H9 (cell line): ENCODE measurements around the gene EIF3K. TPM values are rescaled to one million over a fixed set of nuclear protein-coding genes. Genes with fewer than 3 reads are reported as not detected.
A peak's percentile ranks its signal among the peaks of the same experiment; 100 is the strongest.

Source experiments
- DNase-seq: peaks from one replicate; pipeline ENCODE4 v3.0.0-alpha.2; 2017
- H2AFZ ChIP-seq: one replicate; pipeline ENCODE4 v1.6.1; 2013; ENCODE audit warnings: mild to moderate bottlenecking, low read length, control low read depth, moderate library complexity
- H2AK5ac ChIP-seq: 2 replicates; pipeline ENCODE4 v1.6.1; 2013; ENCODE audit warnings: low read length, control low read depth, mixed read lengths; ENCODE audit not compliant: insufficient read length
- H2BK120ac ChIP-seq: one replicate; pipeline ENCODE4 v1.6.1; 2013; ENCODE audit warnings: low read depth, mild to moderate bottlenecking, low read length, control low read depth, inconsistent platforms; ENCODE audit not compliant: poor library complexity, severe bottlenecking
- H2BK12ac ChIP-seq: 2 replicates; pipeline ENCODE4 v1.6.1; 2013; ENCODE audit warnings: low read length, control low read depth, mixed read lengths, low read depth; ENCODE audit not compliant: insufficient read length
- H2BK15ac ChIP-seq: 2 replicates; pipeline ENCODE4 v1.6.1; 2013; ENCODE audit warnings: low read depth, low read length, control low read depth
- H2BK20ac ChIP-seq: one replicate; pipeline ENCODE4 v1.6.1; 2013; ENCODE audit warnings: low read depth, mild to moderate bottlenecking, low read length, control low read depth, inconsistent platforms; ENCODE audit not compliant: poor library complexity, severe bottlenecking
- H2BK5ac ChIP-seq: 2 replicates; pipeline ENCODE4 v1.6.1; 2013; ENCODE audit warnings: low read length, control low read depth, mixed read lengths; ENCODE audit not compliant: insufficient read length
- H3K14ac ChIP-seq: 2 replicates; pipeline ENCODE4 v1.6.1; 2013; ENCODE audit warnings: low read length, control low read depth; ENCODE audit not compliant: insufficient read depth
- H3K18ac ChIP-seq: 2 replicates; pipeline ENCODE4 v1.6.1; 2013; ENCODE audit warnings: low read depth, mild to moderate bottlenecking, mixed read lengths, low read length, control low read depth; ENCODE audit not compliant: insufficient read length
- H3K23ac ChIP-seq: 2 replicates; pipeline ENCODE4 v1.6.1; 2013; ENCODE audit warnings: low read length, control low read depth, mixed read lengths, low read depth; ENCODE audit not compliant: insufficient read length
- H3K23me2 ChIP-seq: 2 replicates; pipeline ENCODE4 v1.6.1; 2013; ENCODE audit warnings: low read depth, mild to moderate bottlenecking, mixed read lengths, low read length, control low read depth; ENCODE audit not compliant: insufficient read length, poor library complexity, severe bottlenecking
- H3K27ac ChIP-seq: 2 replicates; pipeline ENCODE4 v1.5.1; 2013; ENCODE audit warnings: low read length, control low read depth, mixed read lengths, low read depth; ENCODE audit not compliant: insufficient read length
- H3K27me3 ChIP-seq: 2 replicates; pipeline ENCODE4 v1.6.1; 2013; ENCODE audit warnings: low read length, control low read depth, inconsistent platforms; ENCODE audit not compliant: insufficient read depth
- H3K4ac ChIP-seq: 2 replicates; pipeline ENCODE4 v1.6.1; 2013; ENCODE audit warnings: low read depth, mild to moderate bottlenecking, control low read depth, inconsistent platforms, low read length, moderate library complexity
- H3K4me1 ChIP-seq: 2 replicates; pipeline ENCODE4 v1.6.1; 2013; ENCODE audit warnings: low read length, control low read depth, inconsistent platforms; ENCODE audit not compliant: insufficient read depth
- H3K4me2 ChIP-seq: 2 replicates; pipeline ENCODE4 v1.6.1; 2013; ENCODE audit warnings: low read length, control low read depth, mixed read lengths; ENCODE audit not compliant: insufficient read length, insufficient read depth
- H3K56ac ChIP-seq: 2 replicates; pipeline ENCODE4 v1.6.1; 2013; ENCODE audit warnings: low read depth, mild to moderate bottlenecking, mixed read lengths, low read length, control low read depth; ENCODE audit not compliant: insufficient read length
- H3K79me1 ChIP-seq: 2 replicates; pipeline ENCODE4 v1.6.1; 2013; ENCODE audit warnings: low read depth, mild to moderate bottlenecking, moderate library complexity, low read length, control low read depth, inconsistent platforms; ENCODE audit not compliant: insufficient read depth, poor library complexity, severe bottlenecking
- H3K79me2 ChIP-seq: 2 replicates; pipeline ENCODE4 v1.6.1; 2013; ENCODE audit warnings: low read length, control low read depth, inconsistent platforms; ENCODE audit not compliant: insufficient read depth
- H3K9ac ChIP-seq: 2 replicates; pipeline ENCODE4 v1.6.1; 2013; ENCODE audit warnings: low read length, control low read depth, mixed read lengths; ENCODE audit not compliant: insufficient read length; ENCODE audit errors: extremely low read depth
- H3K9me3 ChIP-seq: one replicate; pipeline ENCODE4 v1.6.1; 2013; ENCODE audit warnings: low read depth, low read length, inconsistent platforms; ENCODE audit not compliant: control insufficient read depth
- H3T11ph ChIP-seq: one replicate; pipeline ENCODE4 v1.6.1; 2013; ENCODE audit warnings: mild to moderate bottlenecking, low read length, control low read depth, inconsistent platforms
- H4K20me1 ChIP-seq: one replicate; pipeline ENCODE4 v1.6.1; 2013; ENCODE audit not compliant: control insufficient read depth, insufficient read length, insufficient read depth
- H4K5ac ChIP-seq: 2 replicates; pipeline ENCODE4 v1.6.1; 2013; ENCODE audit warnings: low read depth, mild to moderate bottlenecking, mixed read lengths, low read length, control low read depth; ENCODE audit not compliant: insufficient read length
- H4K8ac ChIP-seq: replicated peaks from 2 replicates; pipeline ENCODE4 v1.6.1; 2013; ENCODE audit warnings: low read length, control low read depth, mixed read lengths, low read depth; ENCODE audit not compliant: insufficient read length
- H4K91ac ChIP-seq: 2 replicates; pipeline ENCODE4 v1.6.1; 2013; ENCODE audit warnings: low read depth, mild to moderate bottlenecking, moderate library complexity, mixed read lengths, low read length, control low read depth; ENCODE audit not compliant: insufficient read length
- H3K27ac Mint-ChIP-seq, 3 experiments: 2 replicates in 2 of 3; 3 replicates in 1 of 3; pipeline ENCODE4 v1.8.0; 2020 to 2021; ENCODE audit warnings: mixed read lengths in 3 of 3, mild to moderate bottlenecking in 1 of 3, moderate library complexity in 1 of 3
- H3K27me3 Mint-ChIP-seq: 2 replicates; pipeline ENCODE4 v1.8.0; 2021; ENCODE audit warnings: low read depth, mild to moderate bottlenecking, moderate library complexity, mixed read lengths
- H3K36me3 Mint-ChIP-seq, 3 experiments: 2 replicates in 2 of 3; 3 replicates in 1 of 3; pipeline ENCODE4 v1.8.0; 2020 to 2021; ENCODE audit warnings: low read depth in 3 of 3, mixed read lengths in 3 of 3; ENCODE audit not compliant: insufficient read depth in 1 of 3
- H3K4me1 Mint-ChIP-seq, 2 experiments: 2 replicates each; pipeline ENCODE4 v1.8.0; 2020; ENCODE audit warnings: mixed read lengths in 2 of 2
- H3K4me3 Mint-ChIP-seq, 2 experiments: 2 replicates in 1 of 2; 3 replicates in 1 of 2; pipeline ENCODE4 v1.8.0; 2020 to 2021; ENCODE audit warnings: mild to moderate bottlenecking in 2 of 2, mixed read lengths in 2 of 2, moderate library complexity in 1 of 2
- H3K9me3 Mint-ChIP-seq, 2 experiments: 2 replicates in 1 of 2; 3 replicates in 1 of 2; pipeline ENCODE4 v1.8.0; 2020; ENCODE audit warnings: mild to moderate bottlenecking in 2 of 2, mixed read lengths in 2 of 2, moderate library complexity in 1 of 2
- WGBS: extraction: QIAGEN DNeasy Blood & Tissue Kit; methylation state at CpG from one replicate; pipeline ENCODE4 v1.1.7; 2013; ENCODE audit warnings: missing lambda C conversion rate, low lambda C conversion rate, mixed read lengths; ENCODE audit not compliant: insufficient read length; ENCODE audit errors: extremely low coverage; 5-methylcytosine and 5-hydroxymethylcytosine counted together
- total RNA-seq: library from RNA; stranded (reverse); gene quantifications from 2 replicates; pipeline ENCODE4 v1.2.1, GENCODE V29; 2021
- TF ChIP-seq, protein P1 (sequence below): fragments of 200-600 bp; sonication (generic); conservative IDR thresholded peaks from 3 replicates; pipeline ENCODE4 v1.8.0; 2021; ENCODE audit warnings: antibody characterized with exemption, mild to moderate bottlenecking

Gene EIF3K
- total RNA-seq, 1 experiment from 2014 or later, result 345 TPM

DNA sequence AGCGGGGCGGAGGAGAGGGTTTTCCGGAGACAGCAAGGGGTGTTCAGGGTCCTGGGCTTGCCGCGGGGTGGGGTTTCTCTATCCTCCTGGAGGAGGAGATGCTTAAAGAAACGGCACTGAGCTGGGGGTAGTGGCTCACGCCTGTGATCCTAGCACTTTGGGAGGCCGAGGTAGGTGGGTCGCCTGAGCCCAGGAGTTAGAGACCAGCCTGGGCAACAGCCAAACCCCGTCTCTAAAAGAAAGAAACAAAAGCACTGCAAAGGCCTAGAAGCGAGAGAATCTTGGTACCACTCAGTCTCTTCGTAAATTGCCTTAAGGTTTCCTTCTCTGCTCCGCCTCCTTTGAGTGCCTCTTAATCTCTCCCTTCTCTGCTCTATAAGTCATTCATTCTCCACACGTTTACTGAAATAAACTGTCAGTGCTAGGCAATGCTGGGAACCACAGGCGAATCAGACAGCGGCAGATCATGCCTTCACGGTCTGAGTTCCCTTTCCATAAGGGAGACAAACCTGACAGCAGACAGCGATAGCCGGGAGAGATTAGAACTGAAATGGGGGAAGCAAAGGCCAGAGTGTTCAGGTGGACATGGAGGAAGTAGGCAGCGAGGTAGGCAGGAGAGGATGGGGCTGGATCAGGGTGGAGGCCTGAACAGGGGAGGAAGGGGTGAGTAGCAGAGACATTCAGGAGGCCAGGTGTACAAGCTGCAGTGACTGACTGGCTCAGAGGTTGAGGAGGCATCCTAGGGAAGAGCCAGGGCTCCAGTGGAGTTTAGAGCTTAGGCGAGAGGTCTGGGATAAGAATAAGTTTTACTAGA is 580 bp downstream of the EIF3K start:
- WGBS, result no CpG with 5 or more reads among the region's 21 CpGs
- Histone ChIP-seq H3K9ac (peak overlapping the region; percentile 92), H3K23me2 (peaks cover 5% of the 10 kb centered on the region), H3K4me1 (peaks cover 4% of the 10 kb centered on the region; the same call in 1 of the 2 replicates), H3K27ac (no peak overlapping the region), H3K4me2 (peak overlapping the region; percentile 99), H3K14ac (peak overlapping the region; percentile 34; the same call in 1 of the 2 replicates), H2BK120ac (no peak overlapping the region), H3K56ac (no peak overlapping the region), H4K8ac (peak overlapping the region; percentile 38), H2AK5ac (no peak overlapping the region), H3K4ac (no peak overlapping the region), H4K20me1 (no peaks in the 10 kb centered on the region), H2BK15ac (no peak overlapping the region), H3K79me2 (peaks cover 4% of the 10 kb centered on the region; the same call in 1 of the 2 replicates), H2AFZ (no peak overlapping the region), H2BK12ac (no peak overlapping the region), H3K27me3 (no peaks in the 10 kb centered on the region), H2BK20ac (no peak overlapping the region), H3K9me3 (no peaks in the 10 kb centered on the region), H3K23ac (no peak overlapping the region), H2BK5ac (no peak overlapping the region), H3K79me1 (peaks cover 3% of the 10 kb centered on the region), H3K18ac (no peak overlapping the region), H3T11ph (no peak overlapping the region), H4K91ac (no peak overlapping the region), H4K5ac (no peak overlapping the region)
- H3K27me3 Mint-ChIP-seq, result no peaks in the 10 kb centered on the region
- H3K4me1 Mint-ChIP-seq, result peaks cover 18 to 29% of the 10 kb centered on the region in 2 experiments
- no peaks in the 10 kb centered on the region; a peak in 1 of 5 replicates for H3K9me3 Mint-ChIP-seq
- DNase-seq, result no peak
- H3K36me3 Mint-ChIP-seq, result peaks cover 26 to 48% (median 38%) of the 10 kb centered on the region in 3 experiments
- peak overlapping the region; percentile 95 to 100 (median 97) for H3K27ac Mint-ChIP-seq
- H3K4me3 Mint-ChIP-seq, result peak overlapping the region; percentile 100
- TF ChIP-seq, protein P1, sequence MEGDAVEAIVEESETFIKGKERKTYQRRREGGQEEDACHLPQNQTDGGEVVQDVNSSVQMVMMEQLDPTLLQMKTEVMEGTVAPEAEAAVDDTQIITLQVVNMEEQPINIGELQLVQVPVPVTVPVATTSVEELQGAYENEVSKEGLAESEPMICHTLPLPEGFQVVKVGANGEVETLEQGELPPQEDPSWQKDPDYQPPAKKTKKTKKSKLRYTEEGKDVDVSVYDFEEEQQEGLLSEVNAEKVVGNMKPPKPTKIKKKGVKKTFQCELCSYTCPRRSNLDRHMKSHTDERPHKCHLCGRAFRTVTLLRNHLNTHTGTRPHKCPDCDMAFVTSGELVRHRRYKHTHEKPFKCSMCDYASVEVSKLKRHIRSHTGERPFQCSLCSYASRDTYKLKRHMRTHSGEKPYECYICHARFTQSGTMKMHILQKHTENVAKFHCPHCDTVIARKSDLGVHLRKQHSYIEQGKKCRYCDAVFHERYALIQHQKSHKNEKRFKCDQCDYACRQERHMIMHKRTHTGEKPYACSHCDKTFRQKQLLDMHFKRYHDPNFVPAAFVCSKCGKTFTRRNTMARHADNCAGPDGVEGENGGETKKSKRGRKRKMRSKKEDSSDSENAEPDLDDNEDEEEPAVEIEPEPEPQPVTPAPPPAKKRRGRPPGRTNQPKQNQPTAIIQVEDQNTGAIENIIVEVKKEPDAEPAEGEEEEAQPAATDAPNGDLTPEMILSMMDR, result no peak
